Measurements from ENCODE around the gene SNAPC2. TPM values are rescaled to one million over a fixed set of nuclear protein-coding genes. Genes with fewer than 3 reads are reported as not detected.

The SNAPC2 gene
- total RNA-seq, 1 donor, result 18.5 TPM

- H3K27ac ChIP-seq (ENCODE audit: low read depth, low read length), result no peak overlapping the region
- H2AFZ ChIP-seq (ENCODE audit: low read length), result no peak overlapping the region
- DNase-seq (ENCODE audit: insufficient read length, low spot score, missing footprints), result peak; percentile 85
- H3K4me3 ChIP-seq (ENCODE audit: insufficient read depth, low read length), result no peak overlapping the region
- no peak overlapping the region for H3K4me2 ChIP-seq (ENCODE audit: insufficient read depth, low read length)
- TF ChIP-seq CTCF (IDR thresholded peaks at IDR 0.05; ENCODE audit: extremely low read depth, low read depth, low read length), result no peak
- H4K20me1 ChIP-seq (ENCODE audit: insufficient read depth, low read length), result no peaks in the 10 kb centered on the region
- H3K36me3 ChIP-seq (ENCODE audit: insufficient read depth, low read length), result peaks cover 9% of the 10 kb centered on the region
- H3K79me2 ChIP-seq (ENCODE audit: insufficient read depth, low read length), result peaks cover 20% of the 10 kb centered on the region
- peaks cover 7% of the 10 kb centered on the region for H3K4me1 ChIP-seq (ENCODE audit: insufficient read depth, low read length)
- no peaks in the 10 kb centered on the region for H3K9me3 ChIP-seq (ENCODE audit: low read depth, low read length)
- H3K27me3 ChIP-seq (ENCODE audit: insufficient read depth, low read length), result no peaks in the 10 kb centered on the region
Observed at GRCh38 chr19:7894612-7895309, 25.4 kb upstream of the SNAPC2 start.

GRCh38 chr19:7895565-7895964 is 24.6 kb upstream of the SNAPC2 start:
- peaks cover 7% of the 10 kb centered on the region for H3K4me1 ChIP-seq (ENCODE audit: insufficient read depth, low read length)
- peaks cover 9% of the 10 kb centered on the region for H3K36me3 ChIP-seq (ENCODE audit: insufficient read depth, low read length)
- DNase-seq (ENCODE audit: insufficient read length, low spot score, missing footprints), result peak; percentile 71
- no peaks in the 10 kb centered on the region for H3K9me3 ChIP-seq (ENCODE audit: low read depth, low read length)
- no peak overlapping the region for H3K4me3 ChIP-seq (ENCODE audit: insufficient read depth, low read length)
- no peak overlapping the region for H3K27ac ChIP-seq (ENCODE audit: low read depth, low read length)
- TF ChIP-seq CTCF (IDR thresholded peaks at IDR 0.05; ENCODE audit: extremely low read depth, low read depth, low read length), result no peak
- H4K20me1 ChIP-seq (ENCODE audit: insufficient read depth, low read length), result no peaks in the 10 kb centered on the region
- H3K27me3 ChIP-seq (ENCODE audit: insufficient read depth, low read length), result no peaks in the 10 kb centered on the region
- no peak overlapping the region for H3K4me2 ChIP-seq (ENCODE audit: insufficient read depth, low read length)
- no peak overlapping the region for H2AFZ ChIP-seq (ENCODE audit: low read length)
- H3K79me2 ChIP-seq (ENCODE audit: insufficient read depth, low read length), result peaks cover 17% of the 10 kb centered on the region

- peaks cover 9% of the 10 kb centered on the region for H3K36me3 ChIP-seq (ENCODE audit: insufficient read depth, low read length)
- DNase-seq (ENCODE audit: insufficient read length, low spot score, missing footprints), result no peak
- no peak overlapping the region for H2AFZ ChIP-seq (ENCODE audit: low read length)
- H4K20me1 ChIP-seq (ENCODE audit: insufficient read depth, low read length), result no peaks in the 10 kb centered on the region
- H3K27ac ChIP-seq (ENCODE audit: low read depth, low read length), result no peak overlapping the region
- H3K4me1 ChIP-seq (ENCODE audit: insufficient read depth, low read length), result no peaks in the 10 kb centered on the region
- TF ChIP-seq CTCF (IDR thresholded peaks at IDR 0.05; ENCODE audit: extremely low read depth, low read depth, low read length), result no peak
- no peak overlapping the region for H3K4me3 ChIP-seq (ENCODE audit: insufficient read depth, low read length)
- no peaks in the 10 kb centered on the region for H3K9me3 ChIP-seq (ENCODE audit: low read depth, low read length)
- no peaks in the 10 kb centered on the region for H3K27me3 ChIP-seq (ENCODE audit: insufficient read depth, low read length)
- H3K4me2 ChIP-seq (ENCODE audit: insufficient read depth, low read length), result no peak overlapping the region
- peaks cover 14% of the 10 kb centered on the region for H3K79me2 ChIP-seq (ENCODE audit: insufficient read depth, low read length)
Observed at GRCh38 chr19:7897292-7897691, 22.8 kb upstream of the SNAPC2 start.

- H3K9me3 ChIP-seq (ENCODE audit: low read depth, low read length), result no peaks in the 10 kb centered on the region
- no peak overlapping the region for H2AFZ ChIP-seq (ENCODE audit: low read length)
- no peak overlapping the region for H3K4me2 ChIP-seq (ENCODE audit: insufficient read depth, low read length)
- H3K27ac ChIP-seq (ENCODE audit: low read depth, low read length), result no peak overlapping the region
- peaks cover 9% of the 10 kb centered on the region for H3K36me3 ChIP-seq (ENCODE audit: insufficient read depth, low read length)
- H4K20me1 ChIP-seq (ENCODE audit: insufficient read depth, low read length), result no peaks in the 10 kb centered on the region
- no peak for TF ChIP-seq CTCF (IDR thresholded peaks at IDR 0.05; ENCODE audit: extremely low read depth, low read depth, low read length)
- no peak overlapping the region for H3K4me3 ChIP-seq (ENCODE audit: insufficient read depth, low read length)
- H3K4me1 ChIP-seq (ENCODE audit: insufficient read depth, low read length), result peaks cover 5% of the 10 kb centered on the region
- H3K27me3 ChIP-seq (ENCODE audit: insufficient read depth, low read length), result no peaks in the 10 kb centered on the region
- H3K79me2 ChIP-seq (ENCODE audit: insufficient read depth, low read length), result peaks cover 17% of the 10 kb centered on the region
- DNase-seq (ENCODE audit: insufficient read length, low spot score, missing footprints), result peak; percentile 39
Observed at GRCh38 chr19:7898967-7899366, 21.2 kb upstream of the SNAPC2 start.
